CD4-positive, alpha-beta T cell treated with Interleukin-15 for 4 hours (primary cell): ENCODE measurements around the gene PPCDC.
A peak's percentile ranks its signal among the peaks of the same experiment; 100 is the strongest.
"Not testable (repeated sequence)": the region's sequence is repeated elsewhere in the genome, so short reads cannot be mapped to it uniquely, and the experiment has no call there.

Experiments used
- DNase-seq: peaks from one replicate; pipeline ENCODE4 v3.0.0-alpha.2; 2020; ENCODE audit warnings: low spot score

PPCDC gene

GRCh38 chr15:75067123-75067830 lies 43.9 kb downstream of the PPCDC start:
- peak; percentile 31 for DNase-seq

GRCh38 chr15:75068748-75069147 lies 45.4 kb downstream of the PPCDC start:
- DNase-seq: no peak

- DNase-seq: no peak
These were observed 46.0 kb downstream of the PPCDC start for GRCh38 chr15:75069301-75069925.

- no peak for DNase-seq
These were observed 47.3 kb downstream of the PPCDC start for GRCh38 chr15:75070674-75071073.

GRCh38 chr15:75073197-75073596 lies 49.8 kb downstream of the PPCDC start:
- no peak for DNase-seq

GRCh38 chr15:75076277-75076676 lies 52.9 kb downstream of the PPCDC start:
- no peak for DNase-seq

- DNase-seq: peak; percentile 31
These were observed 54.2 kb downstream of the PPCDC start for GRCh38 chr15:75077551-75077961.

GRCh38 chr15:75081150-75081549 lies 57.8 kb downstream of the PPCDC start:
- no peak for DNase-seq

GRCh38 chr15:75082689-75083088 lies 59.3 kb downstream of the PPCDC start:
- DNase-seq: no peak

GRCh38 chr15:75085708-75086107 lies 62.3 kb downstream of the PPCDC start:
- DNase-seq: not testable (repeated sequence)

- DNase-seq: no peak
These were observed 66.3 kb downstream of the PPCDC start for GRCh38 chr15:75089456-75090387.

GRCh38 chr15:75090388-75090734 lies 67.0 kb downstream of the PPCDC start:
- DNase-seq: no peak

- DNase-seq: no peak
These were observed 68.4 kb downstream of the PPCDC start for GRCh38 chr15:75091814-75092213.

GRCh38 chr15:75094961-75095478 lies 71.6 kb downstream of the PPCDC start:
- DNase-seq: not testable (repeated sequence)

- no peak for DNase-seq
These were observed 72.2 kb downstream of the PPCDC start for GRCh38 chr15:75095594-75095993.

GRCh38 chr15:75097939-75098338 lies 74.5 kb downstream of the PPCDC start:
- DNase-seq: no peak

GRCh38 chr15:75098404-75098803 lies 75.0 kb downstream of the PPCDC start:
- no peak for DNase-seq
